Dermis blood vessel endothelial cell (primary cell): Measurements from ENCODE around the gene BAIAP2. TPM values are rescaled to one million over a fixed set of nuclear protein-coding genes. Genes with fewer than 3 reads are reported as not detected.

Experiments used
- DNase-seq: peaks from one replicate; pipeline ENCODE4 v3.0.0; 2010
- total RNA-seq: library from RNA; depleted of rRNA; stranded (reverse); fragments of >200 nt; gene quantifications from 2 replicates; pipeline ENCODE4 v1.2.3, GENCODE V29; 2014

Gene BAIAP2
- total RNA-seq, 1 donor from 2014 or later: 27.7 TPM

DNA sequence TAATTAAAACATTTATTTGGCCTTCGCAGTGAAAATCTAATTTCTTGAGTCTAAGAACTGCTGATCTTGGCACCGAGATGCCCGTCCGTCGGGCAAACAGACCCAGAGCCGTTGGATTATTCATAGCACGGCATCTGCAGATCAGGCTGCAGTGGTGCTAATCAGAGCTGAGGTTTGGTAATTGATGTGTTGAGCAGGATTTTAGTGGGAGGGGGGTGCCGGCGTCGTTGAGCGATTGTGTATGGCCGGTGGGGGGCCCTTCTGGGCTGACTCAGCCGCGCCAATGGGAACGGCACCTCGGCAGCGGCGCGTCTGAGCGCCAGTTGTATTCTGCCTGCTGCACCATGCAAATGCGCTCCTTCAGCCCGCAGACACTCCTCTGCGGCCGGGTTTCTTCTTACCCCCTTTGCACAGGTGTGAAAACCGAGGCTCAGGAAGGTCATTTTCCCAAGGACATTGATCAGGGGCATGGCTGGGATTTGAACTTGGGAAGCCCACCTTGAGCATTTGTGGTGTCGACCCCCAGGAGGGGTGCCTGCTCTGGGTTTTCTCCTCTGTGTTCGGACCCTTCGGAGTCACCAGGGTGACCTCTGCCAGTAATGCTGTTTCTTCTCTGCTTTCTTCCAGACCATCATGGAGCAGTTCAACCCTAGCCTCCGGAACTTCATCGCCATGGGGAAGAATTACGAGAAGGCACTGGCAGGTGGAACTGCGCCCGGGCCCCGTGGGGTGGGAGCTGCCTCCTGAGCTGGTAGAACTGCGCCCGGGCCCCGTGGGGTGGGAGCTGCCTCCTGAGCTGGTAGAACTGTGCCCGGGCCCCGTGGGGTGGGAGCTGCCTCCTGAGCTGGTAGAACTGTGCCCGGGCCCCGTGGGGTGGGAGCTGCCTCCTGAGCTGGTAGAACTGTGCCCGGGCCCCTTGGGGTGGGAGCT, 18.4 kb downstream of the BAIAP2 start:
- peak; percentile 45 for DNase-seq

DNA sequence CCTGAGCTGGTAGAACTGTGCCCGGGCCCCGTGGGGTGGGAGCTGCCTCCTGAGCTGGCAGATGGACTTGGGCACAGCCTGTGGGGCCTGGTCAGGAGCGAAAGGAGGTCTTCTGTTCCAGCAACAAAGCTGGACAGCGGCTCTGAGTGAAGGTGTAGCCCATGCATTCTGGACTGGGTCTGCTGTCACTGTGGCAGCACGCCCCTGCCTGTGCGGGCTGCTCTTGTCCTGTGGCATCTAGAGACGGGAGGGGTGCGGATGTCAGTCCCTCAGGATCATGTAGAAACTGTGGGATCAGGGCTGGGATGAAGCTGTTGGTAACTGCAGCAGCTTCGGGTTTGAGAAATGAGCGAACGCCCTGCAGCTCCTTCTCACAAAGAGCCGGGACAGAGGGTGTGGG, 19.4 kb downstream of the BAIAP2 start:
- no peak for DNase-seq

DNA sequence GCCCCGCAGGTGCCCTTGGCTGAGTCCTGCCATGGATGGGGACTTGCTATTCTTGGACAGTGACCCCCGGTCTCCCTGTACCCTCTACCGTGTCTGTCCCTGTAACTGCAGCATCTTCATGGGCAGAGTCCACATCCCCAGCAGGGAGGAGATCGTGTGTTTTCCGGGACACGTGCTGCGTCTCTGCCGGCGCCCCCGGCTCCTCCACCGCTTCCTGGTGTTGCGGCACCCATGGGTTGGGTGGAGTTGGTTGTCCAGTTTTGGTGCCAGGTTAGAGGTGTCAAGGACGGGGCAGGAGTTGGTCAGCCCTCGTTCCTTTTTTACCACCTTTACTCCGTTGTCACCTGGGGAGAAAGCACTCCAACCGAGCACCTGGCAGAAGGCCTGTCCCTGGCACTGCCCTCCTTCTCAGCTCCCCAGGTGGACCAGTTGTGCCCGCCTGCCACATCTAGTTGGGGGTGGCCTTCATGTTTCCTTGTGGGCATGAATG, 20.0 kb downstream of the BAIAP2 start:
- no peak for DNase-seq

DNA sequence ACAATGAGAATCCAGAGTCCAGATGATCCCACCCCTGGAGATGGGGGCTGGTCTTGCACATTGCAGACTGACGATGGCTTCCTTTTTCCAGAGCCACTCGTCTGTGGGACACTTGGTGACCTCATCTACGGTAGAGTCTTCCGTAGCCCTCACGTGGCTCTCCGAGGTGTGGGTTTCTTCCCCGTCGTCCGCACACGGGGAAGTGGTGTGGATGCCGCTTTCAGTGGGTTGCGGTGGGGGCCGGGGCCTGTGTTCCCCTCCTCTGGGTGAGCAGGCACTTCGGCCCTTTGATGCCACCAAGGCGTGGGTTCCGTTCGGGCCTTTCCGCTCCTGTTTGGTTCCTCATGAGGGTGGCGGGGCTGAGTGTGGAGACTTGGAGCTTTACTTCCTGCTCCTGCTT, 21.4 kb downstream of the BAIAP2 start:
- no peak for DNase-seq

DNA sequence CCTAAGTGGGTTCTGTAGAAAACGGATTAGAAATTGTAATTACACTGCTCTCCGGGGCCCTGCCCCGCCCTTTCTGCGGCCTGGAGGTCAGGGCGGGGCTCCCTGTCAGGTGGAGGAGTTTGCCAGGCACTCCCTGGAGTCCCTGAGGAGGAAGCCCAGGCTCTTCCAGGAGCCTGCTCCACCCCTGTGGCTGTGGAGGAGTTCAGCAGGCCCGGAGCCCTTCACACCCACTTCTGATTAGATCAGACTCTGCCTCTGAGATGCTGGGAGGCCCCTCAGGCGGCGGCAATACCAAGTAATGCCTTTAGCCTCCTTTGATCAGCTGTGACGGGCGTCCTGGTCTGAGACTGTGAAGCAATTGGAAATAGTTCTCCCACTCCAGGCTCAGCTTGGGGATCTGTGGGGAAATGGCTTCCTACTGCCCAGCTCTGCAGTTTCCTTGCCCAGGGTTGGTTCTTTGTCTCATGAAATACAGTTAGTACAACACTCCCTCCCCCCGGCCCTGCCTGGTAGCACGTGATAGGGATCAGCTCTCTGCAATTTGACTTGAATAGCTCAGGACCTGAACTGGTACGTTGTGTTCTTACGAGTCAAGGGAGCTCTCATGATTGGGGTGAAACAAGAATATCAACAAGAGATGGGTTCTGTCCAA, 22.3 kb downstream of the BAIAP2 start:
- DNase-seq: peak; percentile 56

DNA sequence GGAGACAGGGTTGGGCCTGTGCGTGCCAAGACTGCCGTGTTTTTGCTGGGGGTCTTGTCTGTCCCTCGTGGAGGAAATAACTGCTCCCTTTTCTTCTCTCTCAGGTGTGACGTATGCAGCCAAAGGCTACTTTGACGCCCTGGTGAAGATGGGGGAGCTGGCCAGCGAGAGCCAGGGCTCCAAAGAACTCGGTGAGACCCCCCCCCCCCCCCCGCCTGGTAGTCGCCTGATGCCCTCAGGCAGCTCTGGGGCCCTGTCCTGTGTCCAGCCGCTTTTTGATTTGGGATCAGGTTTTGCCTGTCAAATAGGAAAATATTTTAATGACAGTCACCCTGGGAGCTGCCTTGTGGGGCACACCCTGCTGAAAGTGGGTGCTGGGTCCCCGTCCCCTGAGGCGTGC, 22.8 kb downstream of the BAIAP2 start:
- no peak for DNase-seq

DNA sequence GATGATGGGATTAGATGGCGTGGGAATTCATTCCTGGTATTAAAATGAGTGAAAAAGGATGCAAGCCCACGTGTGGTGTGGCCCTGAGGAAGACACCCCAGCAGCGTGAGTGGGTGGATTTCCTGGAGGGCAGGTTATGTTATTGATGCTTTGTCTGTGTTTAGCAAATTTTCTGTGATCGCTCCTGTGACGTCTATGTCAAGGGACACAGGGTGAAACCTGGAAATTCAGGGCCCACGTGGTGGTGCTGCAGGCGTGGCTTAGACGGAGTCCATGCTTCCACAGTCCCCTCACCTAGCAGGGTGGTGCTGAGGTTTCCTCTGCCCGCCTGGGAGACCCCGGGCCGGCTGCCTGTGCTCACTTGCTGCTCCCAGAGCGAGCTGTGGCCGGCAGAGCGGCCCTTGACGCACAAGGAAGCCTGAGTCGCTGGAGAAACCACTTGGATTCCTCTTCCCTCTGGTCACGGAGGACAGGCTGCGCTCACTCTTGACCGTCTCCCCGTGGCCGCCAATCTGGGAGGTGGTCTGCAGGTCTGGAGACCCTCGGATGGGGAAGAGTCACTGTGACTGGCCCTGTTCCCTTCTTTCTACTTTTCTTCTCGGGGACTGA, 23.4 kb downstream of the BAIAP2 start:
- DNase-seq: no peak

DNA sequence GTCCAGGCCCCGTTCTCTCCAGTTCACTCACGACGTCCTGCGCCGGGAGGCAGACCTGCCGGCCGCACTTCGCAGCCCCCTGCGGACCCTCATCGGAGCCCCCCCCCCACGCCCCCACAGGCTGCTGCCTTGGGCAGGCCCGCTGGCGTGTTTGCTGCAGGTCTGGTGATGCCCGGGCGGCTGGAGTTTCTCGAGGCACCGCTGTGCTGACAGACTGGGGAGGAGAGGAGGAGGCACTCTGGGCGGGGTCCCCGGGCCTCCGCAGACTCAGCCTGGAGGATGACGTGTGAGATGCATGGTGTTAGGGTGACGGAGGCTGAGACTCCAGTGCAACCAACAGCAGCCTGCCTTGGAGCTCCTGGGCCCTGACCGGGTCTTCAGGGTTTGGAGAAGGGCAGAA, 24.1 kb downstream of the BAIAP2 start:
- no peak for DNase-seq

DNA sequence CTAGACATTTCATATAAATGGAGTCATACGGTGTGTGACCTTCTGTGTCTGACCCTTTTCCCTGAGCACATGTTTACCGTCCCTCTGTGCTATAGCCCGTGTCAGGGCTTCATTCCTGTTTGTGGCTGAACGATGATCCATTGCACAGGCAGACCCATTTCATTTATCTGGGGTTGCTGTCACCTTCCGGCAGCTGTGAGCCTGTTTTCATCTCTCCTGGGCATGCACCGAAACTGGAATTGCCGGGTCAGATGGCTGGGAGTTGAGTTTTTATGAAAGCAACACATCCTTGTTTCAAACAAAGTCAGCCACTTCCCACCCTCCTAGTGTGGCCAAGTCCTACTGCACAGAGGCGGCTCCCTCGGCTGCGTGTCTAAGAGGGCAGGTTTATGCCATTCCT, 25.5 kb downstream of the BAIAP2 start:
- no peak for DNase-seq

DNA sequence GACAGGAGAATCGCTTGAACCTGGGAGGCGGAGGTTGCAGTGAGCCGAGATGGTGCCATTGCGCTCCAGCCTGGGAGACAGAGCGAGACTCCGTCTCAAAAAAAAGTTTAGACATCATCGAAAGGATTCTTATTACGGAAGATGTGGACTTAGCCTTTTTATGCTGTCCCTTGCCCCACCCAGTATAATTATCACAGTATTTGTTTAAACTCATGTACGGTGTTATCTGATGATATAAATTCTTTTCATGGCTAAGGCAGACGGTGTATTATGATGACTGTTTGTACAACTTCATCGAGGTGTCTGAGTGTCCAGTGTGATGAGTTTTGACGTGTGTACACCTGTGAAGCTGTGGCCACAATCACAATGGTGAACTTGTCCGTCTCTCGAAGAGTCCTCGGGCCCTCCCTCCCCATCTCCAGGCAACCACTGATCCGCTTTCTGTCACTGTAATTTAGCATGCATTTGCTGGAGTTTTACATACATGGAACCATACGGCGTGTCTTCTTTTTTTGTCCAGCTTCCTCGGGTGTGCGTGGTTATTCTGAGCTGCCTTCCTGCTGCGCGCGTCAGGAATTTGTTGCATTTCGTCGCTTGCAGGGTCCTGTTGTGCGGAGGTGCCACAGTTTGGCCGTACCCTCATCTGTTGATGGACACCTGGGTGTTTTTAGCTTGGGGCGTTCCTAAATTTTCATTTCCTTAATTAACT, 26.2 kb downstream of the BAIAP2 start:
- DNase-seq: no peak

DNA sequence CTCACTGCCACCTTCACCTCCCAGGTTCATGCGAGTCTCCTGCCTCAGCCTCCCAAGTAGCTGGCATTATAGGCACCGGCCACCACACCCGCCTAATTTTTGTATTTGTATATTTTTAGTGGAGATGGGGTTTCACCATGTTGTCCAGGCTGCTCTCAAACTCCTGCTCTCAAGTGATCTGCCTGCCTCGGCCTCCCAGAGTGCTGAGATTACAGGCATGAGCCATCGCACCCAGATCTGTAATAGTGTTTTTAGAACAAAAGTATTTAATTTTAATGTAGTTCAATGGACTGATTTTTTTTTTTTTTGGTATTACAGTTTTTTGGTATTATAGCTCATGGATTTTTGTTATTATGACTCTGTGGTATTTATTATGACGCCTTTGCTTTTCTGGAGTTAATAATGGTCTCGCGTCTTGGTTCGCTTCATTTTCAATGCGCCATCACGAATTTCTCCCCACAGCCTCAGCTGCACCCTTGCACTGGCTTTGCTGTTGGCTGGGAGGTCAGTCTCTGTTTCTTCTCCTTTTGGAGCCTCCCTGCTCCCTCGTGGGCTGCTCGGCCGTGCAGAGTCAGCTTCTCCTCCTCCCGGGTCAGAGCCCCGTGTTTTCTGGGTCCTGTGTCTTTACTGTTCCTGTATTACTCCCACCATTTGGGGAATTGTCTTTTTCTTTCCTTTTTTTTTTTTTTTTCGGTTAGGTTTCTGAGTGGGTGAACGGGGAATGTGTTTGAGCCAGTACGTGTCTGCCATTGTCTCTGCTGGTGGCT, 27.2 kb downstream of the BAIAP2 start:
- DNase-seq: no peak

DNA sequence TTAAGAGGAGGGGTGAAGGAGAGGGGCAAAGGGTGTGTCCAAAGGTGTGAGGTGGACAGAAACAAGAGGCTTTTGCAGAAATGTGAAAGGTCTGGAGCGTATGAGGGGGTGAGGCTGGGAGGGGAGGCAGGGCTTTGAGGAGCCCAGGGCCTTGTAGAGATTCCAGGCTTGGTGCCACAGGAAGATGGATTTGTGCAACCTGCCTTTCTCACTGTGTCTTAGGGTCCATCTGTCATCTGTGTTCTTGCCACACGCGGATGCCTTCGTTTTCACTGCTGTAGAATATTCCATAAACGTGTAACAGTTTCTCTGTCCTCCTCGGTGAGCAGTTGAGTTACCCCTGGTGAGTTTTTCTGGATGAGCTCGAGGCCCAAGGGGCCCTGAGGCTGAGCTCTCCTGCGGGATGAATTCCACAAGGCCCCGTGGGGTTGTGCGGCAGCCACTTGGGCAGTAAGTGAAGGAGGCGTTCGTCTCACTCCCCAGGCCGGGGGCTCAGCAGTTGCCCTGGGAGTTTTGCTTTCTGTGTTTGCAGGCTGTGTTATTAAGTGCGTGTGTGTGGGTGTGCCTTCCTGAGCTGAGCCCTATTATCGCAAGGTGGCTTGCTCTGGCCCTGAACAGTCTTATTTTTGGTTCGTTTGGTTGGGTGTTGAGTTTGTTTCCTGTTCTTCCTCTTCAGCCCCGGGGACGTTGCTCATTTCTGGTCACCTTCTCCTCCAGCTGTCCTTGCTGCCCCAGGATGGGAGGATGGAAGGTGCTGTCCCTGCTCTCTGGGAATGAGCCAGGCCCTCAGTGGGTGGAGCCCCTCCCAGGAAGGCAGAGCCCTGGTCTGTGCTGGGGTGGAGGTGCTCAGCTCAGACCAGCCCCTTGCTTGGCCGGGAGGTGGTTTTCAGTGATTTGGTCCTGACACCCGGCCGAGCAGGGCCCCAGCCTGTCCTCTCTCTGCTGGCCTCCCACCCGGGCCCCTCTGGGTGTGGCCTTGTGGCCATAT, 28.4 kb downstream of the BAIAP2 start:
- no peak for DNase-seq

DNA sequence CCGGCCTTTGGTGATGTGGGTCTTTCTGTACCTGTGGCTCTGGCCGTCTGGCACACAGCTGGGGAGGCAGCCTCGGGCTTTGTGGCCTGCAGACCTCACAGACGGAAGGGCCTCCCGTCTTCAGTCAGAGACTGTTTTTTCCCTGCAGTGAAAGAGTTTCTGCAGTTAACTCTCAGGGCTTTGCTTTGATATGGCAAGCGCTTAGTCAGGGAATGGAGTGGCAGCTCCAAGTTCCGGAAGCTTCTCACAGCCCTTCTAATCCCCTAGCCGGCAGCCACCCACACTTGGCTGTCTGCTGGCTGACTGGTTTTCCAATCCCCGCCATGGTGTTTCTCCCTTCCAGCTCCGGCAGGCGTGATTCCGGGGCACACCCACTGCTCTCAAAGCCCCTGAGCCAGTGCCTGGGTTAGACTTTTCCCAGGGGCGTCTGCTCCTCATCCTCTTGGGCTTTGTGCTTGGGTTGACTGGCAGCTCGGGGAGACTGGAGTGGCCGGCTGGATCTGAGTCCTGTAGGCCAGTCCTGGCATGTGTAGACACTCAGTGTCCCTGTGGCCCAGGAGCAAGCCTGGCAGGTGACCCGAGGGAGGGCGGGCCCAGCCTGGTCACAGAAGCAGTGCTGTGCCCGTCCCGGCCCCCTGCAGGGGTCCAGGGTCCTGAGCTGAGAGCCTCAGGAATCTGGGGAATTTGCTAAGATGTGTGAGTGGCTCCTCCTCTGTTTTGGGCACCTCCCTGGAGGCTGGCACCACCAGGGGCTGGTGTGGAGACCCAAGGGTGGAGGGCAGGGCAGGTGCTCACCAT, 29.9 kb downstream of the BAIAP2 start:
- peak; percentile 25 for DNase-seq

DNA sequence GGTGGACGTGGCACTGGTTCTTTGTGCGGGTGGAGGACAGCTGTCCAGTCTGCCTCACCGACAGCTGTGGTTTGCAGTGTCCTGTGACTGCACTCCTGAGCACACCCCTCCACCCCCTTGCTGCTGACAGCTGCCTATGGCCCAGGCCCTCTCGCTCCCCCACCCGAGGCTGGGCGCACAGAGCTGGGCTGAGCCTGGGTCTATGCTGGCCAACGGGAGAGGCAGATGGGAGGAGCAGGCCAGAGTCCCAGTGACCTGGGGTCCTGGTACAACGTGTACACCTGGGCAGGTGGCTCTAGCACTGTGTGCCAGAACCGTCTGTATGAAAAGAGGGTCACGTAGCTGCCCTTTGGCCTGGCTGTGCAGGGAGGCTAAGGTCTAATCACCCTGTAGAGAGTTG, 30.5 kb downstream of the BAIAP2 start:
- DNase-seq: no peak

DNA sequence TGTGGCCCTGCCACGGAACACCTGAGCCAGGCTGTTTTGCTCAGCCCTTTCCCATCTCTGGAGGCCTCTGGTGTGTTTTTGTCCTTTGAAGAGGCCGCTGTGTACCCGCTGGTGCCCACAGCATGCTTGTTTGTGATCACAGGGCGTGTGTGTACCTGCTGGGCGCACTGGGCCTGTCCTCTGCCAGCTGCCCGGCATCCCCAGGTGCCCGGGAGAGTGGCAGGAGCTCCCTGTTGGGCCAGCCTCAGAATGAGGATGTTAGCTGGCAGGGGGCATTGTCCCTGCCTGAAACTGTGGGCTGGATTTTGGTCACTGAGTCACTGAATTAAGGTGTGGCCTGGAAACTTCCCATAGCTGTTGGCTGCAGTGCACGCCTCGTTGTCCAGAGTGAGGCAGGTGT, 31.1 kb downstream of the BAIAP2 start:
- no peak for DNase-seq

DNA sequence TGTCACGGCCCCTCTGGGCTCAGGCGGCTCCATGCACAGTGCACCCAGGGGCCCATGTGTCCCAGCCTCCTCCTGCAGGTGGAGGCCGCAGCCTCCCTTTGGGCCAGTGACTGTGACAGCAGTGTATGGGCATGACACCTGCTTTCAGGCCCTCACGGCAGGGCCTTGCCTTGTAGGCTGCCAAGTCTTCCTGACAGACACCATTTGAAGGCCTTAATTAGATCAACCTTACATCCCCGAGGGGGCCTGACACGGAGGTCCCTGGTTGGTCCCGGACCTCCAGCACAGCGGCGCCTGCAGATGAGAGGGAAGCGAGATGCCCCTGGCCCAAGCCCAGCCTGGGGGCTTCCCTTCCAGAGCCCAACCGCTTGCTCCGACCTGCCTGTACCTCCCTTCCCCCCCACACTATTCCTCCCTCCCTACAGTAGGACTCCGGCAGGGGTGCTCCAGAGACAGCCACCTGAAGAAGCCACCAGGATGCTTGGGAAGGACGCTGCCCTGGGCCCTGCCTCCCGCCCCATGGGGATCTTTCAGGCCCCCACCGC, 31.9 kb downstream of the BAIAP2 start:
- DNase-seq: no peak

DNA sequence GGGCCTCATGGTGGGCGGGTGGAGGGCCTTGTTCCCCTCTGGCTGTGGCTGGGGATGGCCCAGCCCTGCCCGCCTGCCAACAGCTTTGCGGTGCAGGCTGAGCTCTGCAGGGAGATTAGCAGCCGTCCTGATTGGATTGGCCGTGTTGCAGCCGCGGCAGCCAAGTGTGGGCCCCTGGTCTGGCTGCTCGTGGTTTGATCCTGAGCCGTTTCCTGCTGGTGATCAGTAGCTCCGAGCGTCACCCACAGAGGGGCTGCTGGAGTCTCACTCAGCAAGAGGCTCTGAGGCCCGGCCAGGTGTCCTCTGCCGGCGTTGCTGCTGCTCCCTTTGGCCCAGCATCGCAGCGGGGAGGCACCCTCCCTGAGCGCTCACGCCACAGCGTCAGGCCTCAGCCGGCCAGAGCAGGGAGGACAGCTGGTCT, 32.5 kb downstream of the BAIAP2 start:
- no peak for DNase-seq

DNA sequence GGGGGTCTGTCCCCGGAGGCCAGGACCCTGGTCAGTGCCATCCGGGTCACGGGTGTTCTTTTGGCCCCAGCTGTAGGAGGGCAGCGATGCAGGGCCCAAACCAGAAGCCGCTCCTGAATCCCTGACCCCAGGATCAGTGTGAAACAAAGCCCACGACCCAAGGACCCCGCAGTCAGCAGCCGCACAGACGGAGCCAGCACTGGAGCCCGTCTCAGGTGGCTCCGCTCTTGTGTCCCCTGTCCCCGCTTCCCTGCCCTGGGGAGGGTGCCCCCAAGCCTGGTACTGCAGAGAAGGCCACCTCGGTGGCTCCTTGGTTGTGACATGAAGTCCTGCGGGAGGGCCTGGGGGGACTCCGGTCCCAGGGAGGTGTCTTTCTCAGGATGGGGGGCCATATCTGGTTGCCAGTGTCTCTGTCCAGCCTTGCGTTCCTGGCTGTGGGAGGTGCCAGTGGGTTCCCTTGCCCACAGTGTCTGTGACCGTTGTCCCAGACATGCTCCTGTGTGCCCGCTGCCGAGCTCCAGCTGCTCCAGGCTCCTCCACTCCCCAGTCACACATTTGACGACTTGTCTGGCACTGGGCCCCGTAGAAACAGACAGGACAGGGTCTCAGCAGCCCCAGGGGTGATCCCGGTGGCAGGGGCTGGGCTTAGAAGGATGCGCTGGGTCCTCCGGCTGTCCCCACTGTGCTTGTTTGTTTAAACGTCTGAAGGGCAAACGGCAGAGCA, 33.6 kb downstream of the BAIAP2 start:
- no peak for DNase-seq

DNA sequence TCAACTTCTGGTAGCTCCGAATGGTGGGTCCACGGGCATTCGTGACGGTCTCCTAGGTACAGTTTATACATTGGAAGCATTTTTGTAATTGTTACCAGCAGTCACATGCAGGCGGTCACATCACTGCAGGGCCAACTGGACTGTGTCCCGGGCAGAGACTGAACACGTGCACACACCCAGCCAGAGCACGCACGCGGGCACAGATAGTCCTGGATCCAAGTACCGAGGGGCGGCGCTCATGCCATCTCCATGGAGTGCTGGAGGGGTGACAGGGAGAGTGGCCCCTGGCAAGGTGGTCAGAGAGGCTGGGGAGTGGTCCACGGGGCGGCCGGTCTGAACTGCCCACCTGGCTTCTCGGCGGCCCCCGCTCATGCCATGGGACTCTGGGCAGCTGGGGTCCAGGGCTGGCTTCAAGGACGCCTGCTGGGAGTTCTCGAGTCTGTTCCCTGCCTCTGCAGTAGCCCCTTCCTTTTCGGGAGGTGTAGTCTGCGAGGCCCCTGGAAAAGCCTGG, 34.2 kb downstream of the BAIAP2 start:
- DNase-seq: no peak
